PC-9 (cell line): Measurements from ENCODE around the gene PLTP. TPM values are rescaled to one million over a fixed set of nuclear protein-coding genes. Genes with fewer than 3 reads are reported as not detected.

Experiments used
- BruUV-seq: library from RNA; stranded (reverse); fragments of 400-500 nt; replicated peaks from 2 replicates; lab custom pipeline; 2021; lab: Mats Ljungman, UMichigan
- CTCF ChIA-PET: fragments of 300-600 bp; sonication (Branson Sonifier 250); formaldehyde crosslinking; loops from one replicate; lab custom pipeline; 2022; ENCODE audit warnings: antibody characterized with exemption; lab: Charles Lee
- POLR2A ChIA-PET: fragments of 300-600 bp; sonication (Branson Sonifier 250); formaldehyde crosslinking; loops from one replicate; lab custom pipeline; 2022; ENCODE audit warnings: antibody characterized with exemption; ENCODE audit not compliant: unreplicated experiment; lab: Charles Lee
- DNase-seq, 2 experiments: peaks; one replicate each; pipeline versions ENCODE4 v3.0.0 to v3.0.0-alpha.2; 2015 to 2022; ENCODE audit warnings: mixed read lengths in 1 of 2
- H2AFZ ChIP-seq: fragments of 200-600 bp; sonication (generic); 2 replicates; pipeline ENCODE4 v1.8.1; 2017; ENCODE audit warnings: antibody characterized with exemption
- H3F3A ChIP-seq: fragments of 200-600 bp; sonication (generic); 2 replicates; pipeline ENCODE4 v1.8.1; 2017; ENCODE audit warnings: antibody characterized with exemption, mild to moderate bottlenecking, low read depth; ENCODE audit not compliant: insufficient read depth
- H3K27ac ChIP-seq: fragments of 200-600 bp; sonication (generic); 2 replicates; pipeline ENCODE4 v1.6.1; 2016; ENCODE audit warnings: mixed run types
- H3K27me3 ChIP-seq: fragments of 200-600 bp; sonication (generic); 2 replicates; pipeline ENCODE4 v1.6.1; 2016; ENCODE audit warnings: low read depth, mixed run types; ENCODE audit not compliant: insufficient read depth
- H3K36me3 ChIP-seq: fragments of 200-600 bp; sonication (generic); 2 replicates; pipeline ENCODE4 v1.6.1; 2016; ENCODE audit warnings: low read depth, mixed run types
- H3K4me1 ChIP-seq: fragments of 200-600 bp; sonication (generic); replicated peaks from 2 replicates; pipeline ENCODE4 v1.6.1; 2016; ENCODE audit warnings: mixed run types; ENCODE audit not compliant: insufficient read depth
- H3K4me2 ChIP-seq: fragments of 200-600 bp; sonication (generic); 2 replicates; pipeline ENCODE4 v1.6.1; 2017; ENCODE audit warnings: mixed run types
- H3K4me3 ChIP-seq: fragments of 200-600 bp; sonication (generic); 2 replicates; pipeline ENCODE4 v1.6.1; 2016; ENCODE audit warnings: mixed run types
- H3K79me2 ChIP-seq: fragments of 200-600 bp; sonication (generic); 2 replicates; pipeline ENCODE4 v1.6.1; 2017; ENCODE audit warnings: low read depth, mixed run types
- H3K9me2 ChIP-seq: fragments of 200-600 bp; sonication (generic); 2 replicates; pipeline ENCODE4 v1.8.1; 2017; ENCODE audit warnings: mild to moderate bottlenecking; ENCODE audit not compliant: insufficient read depth
- H3K9me3 ChIP-seq: fragments of 200-600 bp; sonication (generic); 2 replicates; pipeline ENCODE4 v1.8.1; 2016; ENCODE audit warnings: low read depth; ENCODE audit not compliant: insufficient read depth
- H4K20me1 ChIP-seq: fragments of 200-600 bp; sonication (generic); 2 replicates; pipeline ENCODE4 v1.8.1; 2017; ENCODE audit not compliant: insufficient read depth
- EZH2 ChIP-seq: fragments of 200-600 bp; sonication (generic); IDR thresholded peaks from 2 replicates; pipeline ENCODE4 v1.8.0; 2017; ENCODE audit warnings: antibody characterized with exemption, low read depth
- intact Hi-C: fragments of 100-400 bp; cut with micrococcal nuclease; formaldehyde crosslinking; loops from one replicate; pipeline ENCODE4 v1.10.0; 2022; ENCODE audit not compliant: unreplicated experiment
- total RNA-seq: library from RNA; stranded (reverse); gene quantifications from 2 replicates; pipeline ENCODE4 v1.2.3, GENCODE V29; 2021
- TF ChIP-seq, protein P1 (sequence below): fragments of 200-600 bp; sonication (generic); conservative IDR thresholded peaks from 2 replicates; pipeline ENCODE4 v1.6.1; 2017; ENCODE audit warnings: mixed run types, antibody characterized with exemption, mild to moderate bottlenecking, moderate library complexity

The PLTP gene
- total RNA-seq, 1 experiment from 2014 or later: 127 TPM

GRCh38 chr20:45950330-45950646 is 38.3 kb upstream of the PLTP start:
- no TSS peak for BruUV-seq
- intact Hi-C loops: no loop called here
- 0 out of 2 replicates have a peak, but pooled peaks cover 7% of the 10 kb centered on the region for H3K36me3 ChIP-seq

GRCh38 chr20:45949542-45950329 is 37.8 kb upstream of the PLTP start:
- peaks cover 22% of the 10 kb centered on the region for H3K4me1 ChIP-seq
- H3K9me3 ChIP-seq: no peaks in the 10 kb centered on the region
- H3K36me3 ChIP-seq: 0 out of 2 replicates have a peak, but pooled peaks cover 10% of the 10 kb centered on the region
- intact Hi-C loops: no loop called here
- H3F3A ChIP-seq: peaks cover 31% of the 10 kb centered on the region
- CTCF ChIA-PET: no interaction called here
- H3K79me2 ChIP-seq: no peaks in the 10 kb centered on the region
- POLR2A ChIA-PET: interaction anchor here (0.6 kb wide), 1 partner anchor 137 kb away, joined by 3 read pairs; no protein-coding TSS in a partner anchor
- peak in 1 of 2 experiments; percentile 36 for DNase-seq
- no peaks in the 10 kb centered on the region for H3K27me3 ChIP-seq
- no peak overlapping the region for H3K4me3 ChIP-seq
- no peak overlapping the region for H3K27ac ChIP-seq
- no peaks in the 10 kb centered on the region for H4K20me1 ChIP-seq
- H3K4me2 ChIP-seq: no peak overlapping the region
- no peaks in the 10 kb centered on the region for H3K9me2 ChIP-seq
- H2AFZ ChIP-seq: no peak overlapping the region
- TF ChIP-seq, protein P1, sequence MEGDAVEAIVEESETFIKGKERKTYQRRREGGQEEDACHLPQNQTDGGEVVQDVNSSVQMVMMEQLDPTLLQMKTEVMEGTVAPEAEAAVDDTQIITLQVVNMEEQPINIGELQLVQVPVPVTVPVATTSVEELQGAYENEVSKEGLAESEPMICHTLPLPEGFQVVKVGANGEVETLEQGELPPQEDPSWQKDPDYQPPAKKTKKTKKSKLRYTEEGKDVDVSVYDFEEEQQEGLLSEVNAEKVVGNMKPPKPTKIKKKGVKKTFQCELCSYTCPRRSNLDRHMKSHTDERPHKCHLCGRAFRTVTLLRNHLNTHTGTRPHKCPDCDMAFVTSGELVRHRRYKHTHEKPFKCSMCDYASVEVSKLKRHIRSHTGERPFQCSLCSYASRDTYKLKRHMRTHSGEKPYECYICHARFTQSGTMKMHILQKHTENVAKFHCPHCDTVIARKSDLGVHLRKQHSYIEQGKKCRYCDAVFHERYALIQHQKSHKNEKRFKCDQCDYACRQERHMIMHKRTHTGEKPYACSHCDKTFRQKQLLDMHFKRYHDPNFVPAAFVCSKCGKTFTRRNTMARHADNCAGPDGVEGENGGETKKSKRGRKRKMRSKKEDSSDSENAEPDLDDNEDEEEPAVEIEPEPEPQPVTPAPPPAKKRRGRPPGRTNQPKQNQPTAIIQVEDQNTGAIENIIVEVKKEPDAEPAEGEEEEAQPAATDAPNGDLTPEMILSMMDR: no peak
- TF ChIP-seq EZH2: no peak
- TSS peak; percentile 2 for BruUV-seq

More at GRCh38 chr20:45950330-45950646, 38.3 kb upstream of the PLTP start:
- Histone ChIP-seq H4K20me1 (no peaks in the 10 kb centered on the region), H3K4me3 (no peak overlapping the region), H3K79me2 (no peaks in the 10 kb centered on the region), H3K27ac (no peak overlapping the region), H3F3A (peaks cover 26% of the 10 kb centered on the region), H3K9me3 (no peaks in the 10 kb centered on the region), H3K4me1 (peaks cover 16% of the 10 kb centered on the region), H3K9me2 (no peaks in the 10 kb centered on the region), H3K4me2 (no peak overlapping the region), H3K27me3 (no peaks in the 10 kb centered on the region), H2AFZ (no peak overlapping the region)
- POLR2A ChIA-PET: interaction anchor here (0.6 kb wide), 1 partner anchor 111 kb away, joined by 5 read pairs; no protein-coding TSS in a partner anchor
- no peak for TF ChIP-seq EZH2
- TF ChIP-seq, protein P1: no peak
- CTCF ChIA-PET: interaction anchor here (0.6 kb wide), 1 partner anchor 35 kb away, joined by 5 read pairs; no protein-coding TSS in a partner anchor
- peak; percentile 25 to 42 for DNase-seq

GRCh38 chr20:45948742-45949541 is 37.0 kb upstream of the PLTP start:
- CTCF ChIA-PET: no interaction called here
- peak in 1 of 2 experiments; percentile 33 for DNase-seq
- H3K9me2 ChIP-seq: no peaks in the 10 kb centered on the region

More at GRCh38 chr20:45948742-45949541, 37.0 kb upstream of the PLTP start:
- H2AFZ ChIP-seq: no peak overlapping the region
- H3K4me2 ChIP-seq: no peak overlapping the region
- H3K36me3 ChIP-seq: 0 out of 2 replicates have a peak, but pooled peaks cover 14% of the 10 kb centered on the region
- no TSS peak for BruUV-seq
- no peak overlapping the region for H3K27ac ChIP-seq
- H3F3A ChIP-seq: peaks cover 35% of the 10 kb centered on the region
- intact Hi-C loops: no loop called here
- H3K9me3 ChIP-seq: no peaks in the 10 kb centered on the region
- POLR2A ChIA-PET: interaction anchor here (0.6 kb wide), 1 partner anchor 136 kb away, joined by 3 read pairs; no protein-coding TSS in a partner anchor
- H3K4me1 ChIP-seq: peaks cover 30% of the 10 kb centered on the region
- H3K4me3 ChIP-seq: no peak overlapping the region
- H3K27me3 ChIP-seq: no peaks in the 10 kb centered on the region
- TF ChIP-seq EZH2: no peak
- TF ChIP-seq, protein P1: no peak
- H3K79me2 ChIP-seq: no peaks in the 10 kb centered on the region
- H4K20me1 ChIP-seq: no peaks in the 10 kb centered on the region
